OCI-LY3 (cell line): ENCODE data around the gene PHTF2.

ENCODE experiments used
- H2AFZ ChIP-seq: fragments of 200-600, 300-600 bp; shearing (Covaris generic); 2 replicates; pipeline ENCODE4 v1.6.0; 2014; ENCODE audit warnings: antibody characterized with exemption, low read depth, low read length
- H3K27ac ChIP-seq: fragments of 200-600, 300-600 bp; sonication (generic); 2 replicates; pipeline ENCODE4 v1.5.1; 2014; ENCODE audit warnings: mild to moderate bottlenecking, low read length, moderate library complexity, mixed read lengths
- H3K27me3 ChIP-seq: fragments of 200-600, 300-600 bp; sonication (generic); 2 replicates; pipeline ENCODE4 v1.6.1; 2014; ENCODE audit warnings: low read depth, low read length, mixed read lengths
- H3K36me3 ChIP-seq: fragments of 200-600, 300-600 bp; sonication (generic); replicated peaks from 2 replicates; pipeline ENCODE3; 2014; ENCODE audit warnings: low read depth, low read length, mixed read lengths
- H3K4me1 ChIP-seq: fragments of 300-600, 200-600 bp; sonication (generic); 2 replicates; pipeline ENCODE4 v1.6.1; 2014; ENCODE audit warnings: low read length, mixed read lengths
- H3K4me2 ChIP-seq: fragments of 200-600, 300-600 bp; sonication (generic); 2 replicates; pipeline ENCODE4 v1.6.1; 2014; ENCODE audit warnings: low read length, mixed read lengths
- H3K4me3 ChIP-seq: fragments of 300-600, 200-600 bp; sonication (generic); 2 replicates; pipeline ENCODE4 v1.5.1; 2014; ENCODE audit warnings: antibody characterized with exemption, mild to moderate bottlenecking, low read length, moderate library complexity
- H3K79me2 ChIP-seq: fragments of 300-600, 200-600 bp; shearing (Covaris generic); 2 replicates; pipeline ENCODE4 v1.6.1; 2014; ENCODE audit warnings: mild to moderate bottlenecking, low read length, mixed read lengths
- H3K9ac ChIP-seq: fragments of 300-600, 200-600 bp; shearing (Covaris generic); 2 replicates; pipeline ENCODE4 v1.6.0; 2014; ENCODE audit warnings: mild to moderate bottlenecking, low read length, moderate library complexity
- H3K9me3 ChIP-seq: fragments of 200-600, 300-600 bp; shearing (Covaris generic); 2 replicates; pipeline ENCODE4 v1.6.1; 2014; ENCODE audit warnings: low read length, mixed read lengths; ENCODE audit not compliant: insufficient read depth
- H4K20me1 ChIP-seq: fragments of 200-600, 300-600 bp; sonication (generic); 2 replicates; pipeline ENCODE4 v1.6.1; 2016; ENCODE audit warnings: low read length, mixed read lengths; ENCODE audit not compliant: insufficient read depth
- EZH2phosphoT487 ChIP-seq: fragments of 200-600 bp; shearing (Covaris generic); IDR thresholded peaks from 2 replicates; pipeline ENCODE4 v1.6.1; 2018; ENCODE audit warnings: antibody characterized with exemption, mixed run types, low read depth
- TF ChIP-seq, protein P1 (sequence below): fragments of 200-600, 300-600 bp; sonication (generic); IDR thresholded peaks from 2 replicates; pipeline ENCODE4 v1.5.1; 2014; ENCODE audit warnings: antibody characterized with exemption, low read length, low read depth

Gene PHTF2

DNA sequence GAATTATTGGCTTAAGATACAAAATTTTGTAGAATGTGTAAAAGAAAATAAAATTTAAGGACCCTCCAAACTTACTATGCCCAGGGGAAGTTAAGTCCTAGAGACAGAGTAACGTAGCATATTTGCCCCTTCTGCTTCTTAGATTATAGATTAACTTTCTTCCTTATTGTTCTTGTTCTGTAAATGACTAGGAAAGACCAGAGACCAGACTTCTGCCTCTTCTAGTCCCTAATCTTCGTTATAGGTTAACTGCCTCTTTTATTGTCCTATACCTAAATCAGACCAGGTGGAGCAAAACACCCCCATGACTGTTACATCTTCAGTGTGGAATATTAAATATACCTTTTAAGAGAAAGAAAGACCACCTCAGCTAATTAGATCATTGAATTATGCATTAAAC is 160.5 kb downstream of the PHTF2 start:
- Histone ChIP-seq H3K27ac (no peak overlapping the region), H3K36me3 (no peaks in the 10 kb centered on the region), H3K4me3 (no peak overlapping the region), H3K27me3 (no peaks in the 10 kb centered on the region), H4K20me1 (no peaks in the 10 kb centered on the region), H3K9ac (no peak overlapping the region), H3K4me1 (no peaks in the 10 kb centered on the region), H3K79me2 (no peaks in the 10 kb centered on the region), H3K9me3 (no peaks in the 10 kb centered on the region), H2AFZ (no peak overlapping the region), H3K4me2 (no peak overlapping the region)
- TF ChIP-seq, protein P1, sequence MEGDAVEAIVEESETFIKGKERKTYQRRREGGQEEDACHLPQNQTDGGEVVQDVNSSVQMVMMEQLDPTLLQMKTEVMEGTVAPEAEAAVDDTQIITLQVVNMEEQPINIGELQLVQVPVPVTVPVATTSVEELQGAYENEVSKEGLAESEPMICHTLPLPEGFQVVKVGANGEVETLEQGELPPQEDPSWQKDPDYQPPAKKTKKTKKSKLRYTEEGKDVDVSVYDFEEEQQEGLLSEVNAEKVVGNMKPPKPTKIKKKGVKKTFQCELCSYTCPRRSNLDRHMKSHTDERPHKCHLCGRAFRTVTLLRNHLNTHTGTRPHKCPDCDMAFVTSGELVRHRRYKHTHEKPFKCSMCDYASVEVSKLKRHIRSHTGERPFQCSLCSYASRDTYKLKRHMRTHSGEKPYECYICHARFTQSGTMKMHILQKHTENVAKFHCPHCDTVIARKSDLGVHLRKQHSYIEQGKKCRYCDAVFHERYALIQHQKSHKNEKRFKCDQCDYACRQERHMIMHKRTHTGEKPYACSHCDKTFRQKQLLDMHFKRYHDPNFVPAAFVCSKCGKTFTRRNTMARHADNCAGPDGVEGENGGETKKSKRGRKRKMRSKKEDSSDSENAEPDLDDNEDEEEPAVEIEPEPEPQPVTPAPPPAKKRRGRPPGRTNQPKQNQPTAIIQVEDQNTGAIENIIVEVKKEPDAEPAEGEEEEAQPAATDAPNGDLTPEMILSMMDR: no peak
- no peak for TF ChIP-seq EZH2phosphoT487

DNA sequence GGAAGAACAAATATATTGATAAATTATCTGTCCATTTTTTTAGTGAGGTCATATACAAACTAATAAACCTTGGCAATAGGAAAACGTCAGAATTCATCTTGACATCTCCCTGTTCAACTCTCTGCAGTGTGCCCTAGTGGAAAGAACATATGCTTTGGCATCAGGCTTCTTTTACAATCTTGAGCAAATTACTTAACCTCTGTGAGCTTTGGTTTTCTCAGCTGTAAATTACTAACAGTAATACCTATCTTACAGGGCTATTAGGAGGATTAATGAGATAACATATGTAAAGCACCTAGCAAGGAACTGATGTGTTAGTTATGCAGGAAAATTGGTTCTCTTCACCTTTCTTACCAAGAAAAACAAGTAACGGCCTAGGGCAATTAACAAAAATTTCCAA is 161.8 kb downstream of the PHTF2 start:
- no peak overlapping the region for H3K4me2 ChIP-seq
- no peaks in the 10 kb centered on the region for H4K20me1 ChIP-seq
- H3K4me1 ChIP-seq: no peaks in the 10 kb centered on the region
- H3K27ac ChIP-seq: no peak overlapping the region
- H3K4me3 ChIP-seq: no peak overlapping the region
- no peaks in the 10 kb centered on the region for H3K27me3 ChIP-seq
- TF ChIP-seq, protein P1: no peak
- TF ChIP-seq EZH2phosphoT487: no peak
- H3K36me3 ChIP-seq: no peaks in the 10 kb centered on the region
- no peak overlapping the region for H3K9ac ChIP-seq
- H3K79me2 ChIP-seq: no peaks in the 10 kb centered on the region
- no peaks in the 10 kb centered on the region for H3K9me3 ChIP-seq
- H2AFZ ChIP-seq: no peak overlapping the region

DNA sequence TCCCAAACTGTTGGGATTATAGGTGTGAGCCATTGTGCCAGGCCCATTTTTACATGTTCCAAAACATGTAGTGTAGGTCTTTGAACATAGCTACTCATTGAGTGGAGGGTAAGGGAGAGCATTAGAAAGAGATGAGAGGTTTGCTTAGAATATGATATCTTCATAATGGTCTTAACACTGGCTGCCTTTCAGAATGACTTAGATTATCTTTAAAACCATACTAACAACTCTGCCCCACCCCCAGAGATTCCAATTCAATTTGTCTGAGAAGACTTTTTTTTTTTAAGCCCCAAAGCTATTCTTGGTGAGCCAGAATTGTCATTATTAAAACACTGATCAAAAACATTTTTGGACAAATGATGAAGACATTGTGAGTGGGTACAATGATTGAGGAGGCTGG is 168.9 kb downstream of the PHTF2 start:
- Histone ChIP-seq H3K79me2 (no peaks in the 10 kb centered on the region), H4K20me1 (no peaks in the 10 kb centered on the region), H3K4me1 (no peaks in the 10 kb centered on the region), H3K27me3 (no peaks in the 10 kb centered on the region), H3K4me3 (no peak overlapping the region), H3K9me3 (no peaks in the 10 kb centered on the region), H3K4me2 (no peak overlapping the region), H3K27ac (no peak overlapping the region), H3K9ac (no peak overlapping the region), H3K36me3 (no peaks in the 10 kb centered on the region), H2AFZ (no peak overlapping the region)
- TF ChIP-seq, protein P1: no peak
- TF ChIP-seq EZH2phosphoT487: no peak

DNA sequence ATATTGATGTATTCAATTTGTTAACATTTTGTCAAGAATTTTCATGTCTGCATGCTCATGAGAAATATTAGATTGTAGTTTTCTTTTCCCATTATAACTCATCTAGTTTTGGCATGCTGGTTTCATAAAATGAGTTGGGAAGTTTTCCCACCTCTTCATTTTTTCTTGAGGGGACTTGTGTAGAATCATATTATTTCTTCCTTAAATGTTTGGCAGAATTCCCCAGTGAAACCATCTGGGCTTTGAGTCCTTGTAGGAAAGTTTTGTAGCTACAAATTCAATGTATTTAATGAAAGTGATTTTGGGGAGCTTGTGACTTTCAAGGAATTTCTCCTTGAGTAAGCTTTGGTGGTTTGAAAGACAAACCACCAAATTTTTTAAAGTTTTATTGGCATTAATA is 173.2 kb downstream of the PHTF2 start:
- Histone ChIP-seq H2AFZ (no peak overlapping the region), H3K4me3 (no peak overlapping the region)

More for the DNA sequence above, 173.2 kb downstream of the PHTF2 start:
- Histone ChIP-seq H3K4me1 (no peaks in the 10 kb centered on the region), H4K20me1 (no peaks in the 10 kb centered on the region), H3K9me3 (no peaks in the 10 kb centered on the region), H3K4me2 (no peak overlapping the region), H3K9ac (no peak overlapping the region), H3K79me2 (no peaks in the 10 kb centered on the region), H3K27ac (no peak overlapping the region), H3K36me3 (no peaks in the 10 kb centered on the region), H3K27me3 (no peaks in the 10 kb centered on the region)
- no peak for TF ChIP-seq EZH2phosphoT487
- TF ChIP-seq, protein P1: no peak
